OCI-LY7 (cell line): ENCODE data around the gene PPP1R16B.

Experiments
- EZH2phosphoT487 ChIP-seq: fragments of 200-600 bp; sonication (generic); IDR thresholded peaks from 2 replicates; pipeline ENCODE4 v1.6.1; 2018; ENCODE audit warnings: low read depth, borderline replicate concordance, mild to moderate bottlenecking, mixed run types, antibody characterized with exemption, low read length, moderate library complexity, mixed read lengths
- TF ChIP-seq, protein P1 (sequence below): fragments of 200-600 bp; sonication (generic); conservative IDR thresholded peaks from 2 replicates; pipeline ENCODE4 v1.5.1; 2014; ENCODE audit warnings: mild to moderate bottlenecking, antibody characterized with exemption, low read length, moderate library complexity, mixed read lengths

DNA sequence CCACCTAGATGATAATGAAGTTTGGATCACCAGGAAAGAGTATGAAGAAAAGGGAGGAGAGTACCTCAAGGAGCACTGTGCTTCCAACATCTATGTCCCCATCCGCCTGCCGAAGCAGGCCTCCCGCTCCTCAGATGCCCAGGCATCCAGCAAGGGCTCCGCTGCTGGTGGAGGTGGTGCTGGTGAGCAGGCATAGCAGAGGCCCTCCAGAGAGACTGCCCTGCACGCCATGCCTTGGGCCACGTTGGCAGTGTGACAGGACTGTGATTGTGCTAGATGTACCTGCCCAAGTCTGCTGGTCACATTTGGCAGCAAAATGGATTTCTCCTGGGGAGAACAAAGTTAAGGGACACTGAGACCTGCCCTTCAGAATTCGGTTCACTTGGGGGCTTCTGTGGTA lies 33.9 kb upstream of the PPP1R16B start:
- no peak for TF ChIP-seq EZH2phosphoT487
- TF ChIP-seq, protein P1, sequence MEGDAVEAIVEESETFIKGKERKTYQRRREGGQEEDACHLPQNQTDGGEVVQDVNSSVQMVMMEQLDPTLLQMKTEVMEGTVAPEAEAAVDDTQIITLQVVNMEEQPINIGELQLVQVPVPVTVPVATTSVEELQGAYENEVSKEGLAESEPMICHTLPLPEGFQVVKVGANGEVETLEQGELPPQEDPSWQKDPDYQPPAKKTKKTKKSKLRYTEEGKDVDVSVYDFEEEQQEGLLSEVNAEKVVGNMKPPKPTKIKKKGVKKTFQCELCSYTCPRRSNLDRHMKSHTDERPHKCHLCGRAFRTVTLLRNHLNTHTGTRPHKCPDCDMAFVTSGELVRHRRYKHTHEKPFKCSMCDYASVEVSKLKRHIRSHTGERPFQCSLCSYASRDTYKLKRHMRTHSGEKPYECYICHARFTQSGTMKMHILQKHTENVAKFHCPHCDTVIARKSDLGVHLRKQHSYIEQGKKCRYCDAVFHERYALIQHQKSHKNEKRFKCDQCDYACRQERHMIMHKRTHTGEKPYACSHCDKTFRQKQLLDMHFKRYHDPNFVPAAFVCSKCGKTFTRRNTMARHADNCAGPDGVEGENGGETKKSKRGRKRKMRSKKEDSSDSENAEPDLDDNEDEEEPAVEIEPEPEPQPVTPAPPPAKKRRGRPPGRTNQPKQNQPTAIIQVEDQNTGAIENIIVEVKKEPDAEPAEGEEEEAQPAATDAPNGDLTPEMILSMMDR = no peak
